HepG2 (cell line): ENCODE results near the gene SDC4. TPM values are rescaled to one million over a fixed set of nuclear protein-coding genes. Genes with fewer than 3 reads are reported as not detected.
A peak's percentile ranks its signal among the peaks of the same experiment; 100 is the strongest.

Experiments used
- BCL6 ChIP-seq: IDR thresholded peaks from 2 replicates; pipeline ENCODE4 v1.6.1; 2016; ENCODE audit warnings: missing genetic modification reagents, missing compliant biosample characterization
- BRD4 ChIP-seq: sonication (generic); formaldehyde crosslinking; IDR thresholded peaks from 2 replicates; pipeline ENCODE4 v1.4.0; 2020; ENCODE audit warnings: missing genetic modification reagents
- FOSL2 ChIP-seq: sonication (generic); formaldehyde crosslinking; IDR thresholded peaks from 2 replicates; pipeline ENCODE4 v1.4.0; 2020; ENCODE audit warnings: missing genetic modification reagents
- MEIS2 ChIP-seq: sonication (generic); formaldehyde crosslinking; IDR thresholded peaks from 2 replicates; pipeline ENCODE4 v1.9.0; 2021; ENCODE audit warnings: mild to moderate bottlenecking, missing genetic modification reagents
- NFE2L1 ChIP-seq: sonication (generic); formaldehyde crosslinking; IDR thresholded peaks from 2 replicates; pipeline ENCODE4 v1.4.0; 2020; ENCODE audit warnings: missing genetic modification reagents, mild to moderate bottlenecking, borderline replicate concordance
- PHF21A ChIP-seq: sonication (generic); formaldehyde crosslinking; IDR thresholded peaks from 2 replicates; pipeline ENCODE4 v1.5.0; 2020; ENCODE audit warnings: mild to moderate bottlenecking, missing genetic modification reagents
- PITX1 ChIP-seq: sonication (generic); formaldehyde crosslinking; IDR thresholded peaks from 2 replicates; pipeline ENCODE4 v1.5.1; 2020; ENCODE audit warnings: mild to moderate bottlenecking, missing genetic modification reagents
- POLR2G ChIP-seq: fragments of 200-400 bp; formaldehyde crosslinking; IDR thresholded peaks from 2 replicates; pipeline ENCODE4 v1.6.1; 2018; ENCODE audit warnings: mild to moderate bottlenecking, low read depth, low read length, moderate library complexity
- RBM39 ChIP-seq: fragments of 200-400 bp; formaldehyde crosslinking; IDR thresholded peaks from one replicate; pipeline ENCODE4 v1.6.1; 2018; ENCODE audit warnings: antibody characterized with exemption, mild to moderate bottlenecking, low read depth, low read length; ENCODE audit not compliant: poor library complexity, severe bottlenecking
- SIN3A ChIP-seq: IDR thresholded peaks from 2 replicates; pipeline ENCODE4 v1.6.1; 2011; ENCODE audit warnings: low read depth, mild to moderate bottlenecking, control low read depth, low read length, borderline replicate concordance
- SKI ChIP-seq: fragments of 450-650 bp; IDR thresholded peaks from one replicate; pipeline ENCODE4 v1.6.1; 2018; ENCODE audit warnings: mild to moderate bottlenecking; ENCODE audit not compliant: partially characterized antibody
- SOX6 ChIP-seq, 2 experiments: fragments of 450-650 bp in 1 of 2; sonication (generic) in 1 of 2; formaldehyde crosslinking in 1 of 2; IDR thresholded peaks; 2 replicates each; pipeline versions ENCODE4 v1.4.0 to v1.6.1; 2017 to 2020; ENCODE audit warnings: antibody characterized with exemption in 1 of 2, mild to moderate bottlenecking in 1 of 2, missing genetic modification reagents in 1 of 2
- TCF7 ChIP-seq: sonication (generic); IDR thresholded peaks from 2 replicates; pipeline ENCODE4 v1.6.1; 2016; ENCODE audit warnings: antibody characterized with exemption, low read depth
- ZNF274 ChIP-seq: sonication (generic); formaldehyde crosslinking; IDR thresholded peaks from 2 replicates; pipeline ENCODE4 v1.5.1; 2020; ENCODE audit warnings: mild to moderate bottlenecking, missing genetic modification reagents
- ZNF326 ChIP-seq: sonication (generic); formaldehyde crosslinking; IDR thresholded peaks from 2 replicates; pipeline ENCODE4 v1.4.0; 2020; ENCODE audit warnings: missing genetic modification reagents, borderline replicate concordance
- ZNF737 ChIP-seq: sonication (generic); formaldehyde crosslinking; IDR thresholded peaks from 2 replicates; pipeline ENCODE4 v1.5.0; 2020; ENCODE audit warnings: missing genetic modification reagents, mild to moderate bottlenecking, borderline replicate concordance
- polyA plus RNA-seq, 8 experiments: library from polyadenylated mRNA; depleted of rRNA in 3 of 8; stranded (reverse) in 7 of 8; unstranded in 1 of 8; fragments of >200 nt; fragmentation: Illumina TruSeq in 4 of 8; extraction: Trizol in 4 of 8; gene quantifications; 2 replicates each; pipeline versions ENCODE4 v1.2.1 to v1.2.3, GENCODE V29; 2011 to 2016; ENCODE audit warnings: low read depth in 4 of 8, missing spikeins in 1 of 8, mixed read lengths in 1 of 8; ENCODE audit not compliant: insufficient read depth in 1 of 8
- total RNA-seq, 5 experiments: library from RNA; depleted of rRNA; stranded (reverse); fragments of >200 nt; fragmentation: Illumina TruSeq; extraction: Trizol; gene quantifications; 2 replicates each; pipeline ENCODE4 v1.2.3, GENCODE V29; 2016; ENCODE audit warnings: low read depth in 1 of 5
- TF ChIP-seq, protein P1 (sequence below): sonication (generic); formaldehyde crosslinking; IDR thresholded peaks from 2 replicates; pipeline ENCODE4 v1.9.0; 2022; ENCODE audit warnings: low read depth, missing genetic modification reagents
- TF ChIP-seq, protein P2 (sequence below): IDR thresholded peaks from 2 replicates; pipeline ENCODE4 v1.6.1; 2016; ENCODE audit warnings: mild to moderate bottlenecking
- TF ChIP-seq, protein P3 (sequence below): sonication (generic); formaldehyde crosslinking; IDR thresholded peaks from 2 replicates; pipeline ENCODE4 v1.5.1; 2020; ENCODE audit warnings: mild to moderate bottlenecking, missing genetic modification reagents, borderline replicate concordance
- TF ChIP-seq, protein P4 (sequence below): sonication (generic); formaldehyde crosslinking; conservative IDR thresholded peaks from 2 replicates; pipeline ENCODE4 v1.4.0; 2020; ENCODE audit warnings: missing genetic modification reagents

The SDC4 gene
- total and polyA plus RNA-seq, 2 of the 13 experiments (the other 11 are each of a cell fraction or from before 2014, with no cell fraction given) = 49.0 to 65.1 TPM

DNA sequence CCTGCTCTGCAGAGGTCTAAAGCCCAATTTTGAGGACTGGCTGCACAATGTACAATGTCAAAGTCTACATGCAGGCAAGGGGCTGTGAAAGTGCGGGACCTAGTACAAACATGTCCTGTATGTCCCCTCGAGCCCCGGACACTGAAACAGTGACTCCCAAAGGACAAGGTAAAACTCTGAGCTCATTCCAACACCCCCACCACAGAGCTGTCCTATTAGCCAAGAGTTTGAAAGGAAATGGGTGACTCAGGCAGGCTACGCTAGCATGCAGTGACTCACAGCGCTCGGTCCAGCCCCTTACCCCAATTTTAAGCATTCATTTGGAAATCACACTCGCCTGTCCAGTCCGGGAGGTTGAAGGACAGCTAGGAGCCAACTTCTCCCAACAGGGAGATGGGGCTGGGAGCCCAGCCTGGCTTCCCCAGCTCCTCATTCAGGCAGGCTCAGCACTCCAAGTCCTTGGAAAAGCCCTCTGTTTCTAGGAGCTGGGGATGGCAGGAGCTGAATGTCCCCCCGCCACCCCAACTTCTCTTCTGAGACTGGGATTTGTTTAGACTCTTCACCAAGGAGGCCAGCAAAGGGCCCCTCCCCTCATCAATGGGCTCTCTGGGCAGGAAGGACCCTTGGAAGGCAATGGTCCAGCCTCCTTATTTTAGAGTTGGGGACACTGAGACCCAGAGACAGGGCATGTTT is 3.9 kb downstream of the SDC4 start (continued):
- TF ChIP-seq, protein P1, sequence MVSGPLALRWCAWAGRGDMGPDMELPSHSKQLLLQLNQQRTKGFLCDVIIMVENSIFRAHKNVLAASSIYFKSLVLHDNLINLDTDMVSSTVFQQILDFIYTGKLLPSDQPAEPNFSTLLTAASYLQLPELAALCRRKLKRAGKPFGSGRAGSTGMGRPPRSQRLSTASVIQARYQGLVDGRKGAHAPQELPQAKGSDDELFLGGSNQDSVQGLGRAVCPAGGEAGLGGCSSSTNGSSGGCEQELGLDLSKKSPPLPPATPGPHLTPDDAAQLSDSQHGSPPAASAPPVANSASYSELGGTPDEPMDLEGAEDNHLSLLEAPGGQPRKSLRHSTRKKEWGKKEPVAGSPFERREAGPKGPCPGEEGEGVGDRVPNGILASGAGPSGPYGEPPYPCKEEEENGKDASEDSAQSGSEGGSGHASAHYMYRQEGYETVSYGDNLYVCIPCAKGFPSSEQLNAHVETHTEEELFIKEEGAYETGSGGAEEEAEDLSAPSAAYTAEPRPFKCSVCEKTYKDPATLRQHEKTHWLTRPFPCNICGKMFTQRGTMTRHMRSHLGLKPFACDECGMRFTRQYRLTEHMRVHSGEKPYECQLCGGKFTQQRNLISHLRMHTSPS (CRISPR knock-in tag) = peak; percentile 8; the same call in 1 of the 2 replicates
- TF ChIP-seq SIN3A = peak; percentile 51; the same call in 1 of the 2 replicates
- TF ChIP-seq SOX6 (IDR thresholded peaks at IDR 0.05) = no peak
- peak; percentile 20; the same call in 1 of the 2 replicates for TF ChIP-seq SOX6 (CRISPR knock-in tag; IDR thresholded peaks at IDR 0.05)
- TF ChIP-seq RBM39 = peak; percentile 40
- no peak for TF ChIP-seq NFE2L1 (CRISPR knock-in tag)
- TF ChIP-seq SKI = peak; percentile 92
- TF ChIP-seq, protein P2, sequence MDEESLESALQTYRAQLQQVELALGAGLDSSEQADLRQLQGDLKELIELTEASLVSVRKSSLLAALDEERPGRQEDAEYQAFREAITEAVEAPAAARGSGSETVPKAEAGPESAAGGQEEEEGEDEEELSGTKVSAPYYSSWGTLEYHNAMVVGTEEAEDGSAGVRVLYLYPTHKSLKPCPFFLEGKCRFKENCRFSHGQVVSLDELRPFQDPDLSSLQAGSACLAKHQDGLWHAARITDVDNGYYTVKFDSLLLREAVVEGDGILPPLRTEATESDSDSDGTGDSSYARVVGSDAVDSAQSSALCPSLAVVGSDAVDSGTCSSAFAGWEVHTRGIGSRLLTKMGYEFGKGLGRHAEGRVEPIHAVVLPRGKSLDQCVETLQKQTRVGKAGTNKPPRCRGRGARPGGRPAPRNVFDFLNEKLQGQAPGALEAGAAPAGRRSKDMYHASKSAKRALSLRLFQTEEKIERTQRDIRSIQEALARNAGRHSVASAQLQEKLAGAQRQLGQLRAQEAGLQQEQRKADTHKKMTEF (CRISPR knock-in tag) = peak; percentile 45
- TF ChIP-seq ZNF326 (CRISPR knock-in tag) = no peak
- TF ChIP-seq BRD4 (CRISPR knock-in tag) = peak; percentile 71; the same call in 1 of the 2 replicates
- TF ChIP-seq ZNF737 (CRISPR knock-in tag) = 0 out of 2 replicates have a peak, but pooled peaks have one; percentile 66
- peak; percentile 83 for TF ChIP-seq MEIS2 (CRISPR knock-in tag)
- TF ChIP-seq TCF7 = no peak
- TF ChIP-seq BCL6 (CRISPR knock-in tag) = peak; percentile 56; the same call in 1 of the 2 replicates
- peak; percentile 83 for TF ChIP-seq POLR2G
- TF ChIP-seq, protein P3, sequence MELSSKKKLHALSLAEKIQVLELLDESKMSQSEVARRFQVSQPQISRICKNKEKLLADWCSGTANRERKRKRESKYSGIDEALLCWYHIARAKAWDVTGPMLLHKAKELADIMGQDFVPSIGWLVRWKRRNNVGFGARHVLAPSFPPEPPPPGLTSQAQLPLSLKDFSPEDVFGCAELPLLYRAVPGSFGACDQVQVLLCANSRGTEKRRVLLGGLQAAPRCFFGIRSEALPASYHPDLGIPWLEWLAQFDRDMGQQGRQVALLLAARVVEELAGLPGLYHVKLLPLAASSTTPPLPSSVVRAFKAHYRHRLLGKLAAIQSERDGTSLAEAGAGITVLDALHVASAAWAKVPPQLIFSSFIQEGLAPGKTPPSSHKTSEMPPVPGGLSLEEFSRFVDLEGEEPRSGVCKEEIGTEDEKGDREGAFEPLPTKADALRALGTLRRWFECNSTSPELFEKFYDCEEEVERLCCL = 0 out of 2 replicates have a peak, but pooled peaks have one; percentile 85
- peak; percentile 98 for TF ChIP-seq FOSL2
- TF ChIP-seq PITX1 (CRISPR knock-in tag) = no peak
- peak; percentile 62; the same call in 1 of the 2 replicates for TF ChIP-seq ZNF274 (CRISPR knock-in tag)
- TF ChIP-seq, protein P4, sequence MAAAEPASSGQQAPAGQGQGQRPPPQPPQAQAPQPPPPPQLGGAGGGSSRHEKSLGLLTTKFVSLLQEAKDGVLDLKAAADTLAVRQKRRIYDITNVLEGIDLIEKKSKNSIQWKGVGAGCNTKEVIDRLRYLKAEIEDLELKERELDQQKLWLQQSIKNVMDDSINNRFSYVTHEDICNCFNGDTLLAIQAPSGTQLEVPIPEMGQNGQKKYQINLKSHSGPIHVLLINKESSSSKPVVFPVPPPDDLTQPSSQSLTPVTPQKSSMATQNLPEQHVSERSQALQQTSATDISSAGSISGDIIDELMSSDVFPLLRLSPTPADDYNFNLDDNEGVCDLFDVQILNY = no peak
- peak; percentile 92; the same call in 1 of the 2 replicates for TF ChIP-seq PHF21A (CRISPR knock-in tag)
